Measurements from ENCODE around the gene GZMA. TPM values are rescaled to one million over a fixed set of nuclear protein-coding genes. Genes with fewer than 3 reads are reported as not detected.

Gene GZMA
- total RNA-seq, 4 donors from 2014 or later, result 0.90 TPM; not detected in 3

- DNase-seq (ENCODE audit: low spot score in 2 of 2), result no peak
- TF ChIP-seq EP300 (IDR thresholded peaks at IDR 0.05) (no peak), POLR2A (IDR thresholded peaks at IDR 0.05) (no peak), CTCF (IDR thresholded peaks at IDR 0.05) (no peak)
- no peaks in the 10 kb centered on the region for H3K36me3 ChIP-seq
- no peak overlapping the region for H3K4me3 ChIP-seq
- H3K4me1 ChIP-seq, result no peaks in the 10 kb centered on the region
- WGBS, 2 donors, result 82 to 84% methylated on average over 3 of the region's 3 CpGs
- no peaks in the 10 kb centered on the region for H3K27me3 ChIP-seq
- H3K27ac ChIP-seq, result no peak overlapping the region
- peaks cover 0 to 5% (median 0%) of the 10 kb centered on the region in 4 donors for H3K9me3 ChIP-seq
Measured at GRCh38 chr5:55064523-55064922, 37.9 kb upstream of the GZMA start.

GRCh38 chr5:55066277-55066676 lies 36.2 kb upstream of the GZMA start:
- Histone ChIP-seq H3K27me3 (no peaks in the 10 kb centered on the region), H3K36me3 (no peaks in the 10 kb centered on the region), H3K9me3 (no peaks in the 10 kb centered on the region), H3K4me1 (no peaks in the 10 kb centered on the region), H3K27ac (no peak overlapping the region), H3K4me3 (no peak overlapping the region)
- TF ChIP-seq CTCF (IDR thresholded peaks at IDR 0.05), result no peak
- TF ChIP-seq EP300 (IDR thresholded peaks at IDR 0.05), result no peak
- no peak for TF ChIP-seq POLR2A (IDR thresholded peaks at IDR 0.05)
- WGBS, 2 donors, result 97 to 99% methylated on average over 3 of the region's 3 CpGs
- DNase-seq (ENCODE audit: low spot score in 2 of 2), result no peak

- no peak overlapping the region for H3K27ac ChIP-seq
- DNase-seq (ENCODE audit: low spot score in 2 of 2), result no peak
- no peaks in the 10 kb centered on the region for H3K9me3 ChIP-seq
- H3K36me3 ChIP-seq, result no peaks in the 10 kb centered on the region
- H3K27me3 ChIP-seq, result no peaks in the 10 kb centered on the region
- no peak for TF ChIP-seq EP300 (IDR thresholded peaks at IDR 0.05)
- no peak for TF ChIP-seq POLR2A (IDR thresholded peaks at IDR 0.05)
- TF ChIP-seq CTCF (IDR thresholded peaks at IDR 0.05), result no peak
- no peaks in the 10 kb centered on the region for H3K4me1 ChIP-seq
- H3K4me3 ChIP-seq, result no peak overlapping the region
- WGBS, 2 donors, result 93 to 96% methylated on average over 1 of the region's 1 CpG
Measured at GRCh38 chr5:55070968-55071367, 31.5 kb upstream of the GZMA start.

GRCh38 chr5:55071413-55071812 lies 31.0 kb upstream of the GZMA start:
- Histone ChIP-seq H3K9me3 (no peaks in the 10 kb centered on the region), H3K27me3 (no peaks in the 10 kb centered on the region), H3K27ac (no peak overlapping the region), H3K4me3 (no peak overlapping the region), H3K4me1 (no peaks in the 10 kb centered on the region), H3K36me3 (no peaks in the 10 kb centered on the region)
- TF ChIP-seq POLR2A (IDR thresholded peaks at IDR 0.05) (no peak), CTCF (IDR thresholded peaks at IDR 0.05) (no peak), EP300 (IDR thresholded peaks at IDR 0.05) (no peak)
- 74 to 100% methylated on average over 1 of the region's 1 CpG for WGBS, 2 donors
- no peak for DNase-seq (ENCODE audit: low spot score in 2 of 2)

- no peak for TF ChIP-seq EP300 (IDR thresholded peaks at IDR 0.05)
- no peak for TF ChIP-seq POLR2A (IDR thresholded peaks at IDR 0.05)
- TF ChIP-seq CTCF (IDR thresholded peaks at IDR 0.05), result no peak
- H3K9me3 ChIP-seq, result no peaks in the 10 kb centered on the region
- H3K36me3 ChIP-seq, result no peaks in the 10 kb centered on the region
- no peaks in the 10 kb centered on the region for H3K27me3 ChIP-seq
- no peak overlapping the region for H3K4me3 ChIP-seq
- no peaks in the 10 kb centered on the region for H3K4me1 ChIP-seq
- WGBS, 2 donors, result 49 to 59% methylated on average over 2 of the region's 2 CpGs
- no peak overlapping the region for H3K27ac ChIP-seq
- DNase-seq (ENCODE audit: low spot score in 2 of 2), result no peak
Measured at GRCh38 chr5:55072666-55073065, 29.8 kb upstream of the GZMA start.
